H1 (cell line): ENCODE measurements around the gene STEAP2. TPM values are rescaled to one million over a fixed set of nuclear protein-coding genes. Genes with fewer than 3 reads are reported as not detected.

ENCODE experiments used
- CTCF ChIA-PET: fragments of 300-600 bp; sonication (Branson Sonifier 250); formaldehyde crosslinking; loops from one replicate; lab custom pipeline; 2021; ENCODE audit not compliant: partially characterized antibody; lab: Charles Lee
- POLR2A ChIA-PET: fragments of 300-600 bp; sonication (Branson Sonifier 250); formaldehyde crosslinking; loops from one replicate; lab custom pipeline; 2021; ENCODE audit warnings: inconsistent platforms; ENCODE audit not compliant: partially characterized antibody; lab: Charles Lee
- DNase-seq, 2 experiments: peaks; one replicate each; pipeline versions ENCODE4 v3.0.0 to v3.0.0-alpha.2; 2010 to 2022; ENCODE audit warnings: low spot score in 2 of 2, low read depth in 1 of 2, mixed read lengths in 1 of 2
- FAIRE-seq: peaks from 2 replicates; lab custom pipeline; 2011; peaks lifted over from hg19 to GRCh38; lab: Jason Lieb, UNC
- H2AFZ ChIP-seq: 2 replicates; pipeline ENCODE4 v1.8.1; 2012; ENCODE audit warnings: low read length, inconsistent platforms
- H2AK5ac ChIP-seq: 2 replicates; pipeline ENCODE4 v1.6.1; 2013; ENCODE audit warnings: low read depth, low read length
- H2BK120ac ChIP-seq: replicated peaks from 2 replicates; pipeline ENCODE3; 2013; ENCODE audit warnings: low read depth, low read length, inconsistent platforms
- H2BK12ac ChIP-seq: 2 replicates; pipeline ENCODE4 v1.6.1; 2013; ENCODE audit warnings: low read depth, low read length
- H2BK15ac ChIP-seq: 2 replicates; pipeline ENCODE4 v1.6.1; 2013; ENCODE audit warnings: low read length
- H2BK20ac ChIP-seq: 2 replicates; pipeline ENCODE4 v1.6.1; 2013; ENCODE audit warnings: low read length
- H2BK5ac ChIP-seq: 2 replicates; pipeline ENCODE4 v1.6.1; 2013; ENCODE audit warnings: low read depth, low read length
- H3K14ac ChIP-seq: 2 replicates; pipeline ENCODE4 v1.6.1; 2013; ENCODE audit warnings: inconsistent platforms; ENCODE audit not compliant: insufficient read length
- H3K18ac ChIP-seq: 2 replicates; pipeline ENCODE4 v1.6.1; 2013; ENCODE audit warnings: low read length; ENCODE audit errors: extremely low read depth
- H3K23ac ChIP-seq: 2 replicates; pipeline ENCODE4 v1.6.1; 2013; ENCODE audit warnings: inconsistent platforms; ENCODE audit not compliant: insufficient read length
- H3K23me2 ChIP-seq: 2 replicates; pipeline ENCODE4 v1.6.1; 2013; ENCODE audit warnings: low read depth, low read length
- H3K27ac ChIP-seq: 2 replicates; pipeline ENCODE4 v1.6.1; 2011; ENCODE audit warnings: low read depth, low read length, inconsistent platforms
- H3K27me3 ChIP-seq, 4 experiments: replicated peaks in 1 of 4; 1 replicate in 1 of 4; 2 replicates in 3 of 4; pipeline versions ENCODE4 v1.6.1 to v1.8.1; 2011 to 2013; ENCODE audit warnings: low read length in 3 of 4, mild to moderate bottlenecking in 3 of 4, inconsistent platforms in 2 of 4, mixed read lengths in 2 of 4, moderate library complexity in 1 of 4; ENCODE audit not compliant: control insufficient read depth in 3 of 4, insufficient read depth in 3 of 4; ENCODE audit errors: extremely low read depth in 1 of 4
- H3K36me3 ChIP-seq, 4 experiments: 2 replicates each; pipeline versions ENCODE4 v1.6.1 to v1.8.1; 2011 to 2013; ENCODE audit warnings: mild to moderate bottlenecking in 4 of 4, low read length in 3 of 4, moderate library complexity in 2 of 4, control low read depth in 1 of 4, inconsistent platforms in 1 of 4; ENCODE audit not compliant: insufficient read depth in 4 of 4, control insufficient read depth in 2 of 4
- H3K4ac ChIP-seq: replicated peaks from 2 replicates; pipeline ENCODE3; 2013; ENCODE audit warnings: low read length, low read depth, mixed read lengths, inconsistent platforms; ENCODE audit not compliant: insufficient read length
- H3K4me1 ChIP-seq, 4 experiments: replicated peaks in 1 of 4; 1 replicate in 1 of 4; 2 replicates in 3 of 4; pipeline versions ENCODE4 v1.6.1 to v1.8.1; 2011 to 2013; ENCODE audit warnings: low read length in 3 of 4, inconsistent platforms in 2 of 4, mixed read lengths in 1 of 4; ENCODE audit not compliant: insufficient read depth in 4 of 4, control insufficient read depth in 3 of 4
- H3K4me2 ChIP-seq, 2 experiments: 2 replicates each; pipeline versions ENCODE4 v1.6.1 to v1.8.1; 2011 to 2013; ENCODE audit warnings: low read depth in 2 of 2, low read length in 2 of 2, control low read depth in 1 of 2, inconsistent platforms in 1 of 2, mild to moderate bottlenecking in 1 of 2; ENCODE audit not compliant: insufficient read depth in 1 of 2
- H3K4me3 ChIP-seq, 4 experiments: fragments of 200-600, 300-600 bp in 1 of 4; sonication (generic), shearing (Covaris generic), sonication (Bioruptor Twin) in 1 of 4; 2 replicates each; pipeline versions ENCODE4 v1.5.1 to v1.8.1; 2011 to 2016; ENCODE audit warnings: low read length in 4 of 4, low read depth in 3 of 4, control low read depth in 2 of 4, inconsistent platforms in 2 of 4, mild to moderate bottlenecking in 2 of 4, mixed read lengths in 1 of 4, moderate library complexity in 1 of 4; ENCODE audit not compliant: insufficient read depth in 2 of 4; ENCODE audit errors: extremely low read depth in 1 of 4
- H3K56ac ChIP-seq: replicated peaks from 2 replicates; pipeline ENCODE3; 2013; ENCODE audit warnings: low read depth, mild to moderate bottlenecking, mixed read lengths, low read length, inconsistent platforms; ENCODE audit not compliant: insufficient read length
- H3K79me1 ChIP-seq: 2 replicates; pipeline ENCODE4 v1.6.1; 2013; ENCODE audit warnings: low read depth, low read length, control low read depth
- H3K79me2 ChIP-seq, 2 experiments: 2 replicates each; pipeline versions ENCODE4 v1.6.1 to v1.8.1; 2012 to 2013; ENCODE audit warnings: low read length in 2 of 2, mild to moderate bottlenecking in 2 of 2, inconsistent platforms in 1 of 2; ENCODE audit not compliant: insufficient read depth in 2 of 2, control insufficient read depth in 1 of 2
- H3K9ac ChIP-seq, 4 experiments: replicated peaks in 1 of 4; 1 replicate in 1 of 4; 2 replicates in 3 of 4; pipeline versions ENCODE4 v1.6.1 to v1.8.1; 2011 to 2013; ENCODE audit warnings: low read depth in 3 of 4, low read length in 3 of 4, control low read depth in 2 of 4, mild to moderate bottlenecking in 2 of 4, moderate library complexity in 2 of 4, inconsistent platforms in 1 of 4; ENCODE audit errors: extremely low read depth in 1 of 4
- H3K9me3 ChIP-seq, 2 experiments: 2 replicates each; pipeline versions ENCODE4 v1.6.1 to v1.8.1; 2012 to 2013; ENCODE audit warnings: mild to moderate bottlenecking in 2 of 2, moderate library complexity in 2 of 2, control low read depth in 1 of 2, inconsistent platforms in 1 of 2, low read depth in 1 of 2, low read length in 1 of 2, mixed read lengths in 1 of 2; ENCODE audit not compliant: insufficient read depth in 2 of 2
- H4K20me1 ChIP-seq, 2 experiments: replicated peaks in 1 of 2; 2 replicates each; pipeline versions ENCODE3 to v1.8.1; 2011 to 2013; ENCODE audit warnings: inconsistent platforms in 2 of 2, low read length in 2 of 2, mild to moderate bottlenecking in 1 of 2; ENCODE audit not compliant: insufficient read depth in 2 of 2, control insufficient read depth in 1 of 2
- H4K5ac ChIP-seq: 2 replicates; pipeline ENCODE4 v1.6.1; 2013; ENCODE audit warnings: low read length, low read depth, mixed read lengths, inconsistent platforms; ENCODE audit not compliant: insufficient read length
- H4K8ac ChIP-seq: 2 replicates; pipeline ENCODE4 v1.8.0; 2013; ENCODE audit warnings: mild to moderate bottlenecking, moderate library complexity, low read length, inconsistent platforms; ENCODE audit not compliant: insufficient read depth; ENCODE audit errors: extremely low read depth
- H4K91ac ChIP-seq: replicated peaks from 2 replicates; pipeline ENCODE3; 2013; ENCODE audit warnings: low read length, mixed read lengths, inconsistent platforms; ENCODE audit not compliant: insufficient read length
- BCL11A ChIP-seq, 2 experiments: IDR thresholded peaks; one replicate each; pipeline ENCODE4 v1.6.1; 2011; ENCODE audit warnings: low read depth in 2 of 2, low read length in 2 of 2, mild to moderate bottlenecking in 2 of 2
- EZH2 ChIP-seq: fragments of 200-600 bp; sonication (generic); IDR thresholded peaks from 2 replicates; pipeline ENCODE4 v1.7.1; 2012; ENCODE audit warnings: low read depth, mild to moderate bottlenecking, moderate library complexity, low read length, inconsistent platforms; ENCODE audit not compliant: severe bottlenecking
- HDAC6 ChIP-seq: IDR thresholded peaks from one replicate; pipeline ENCODE4 v1.7.1; 2012; ENCODE audit warnings: low read depth, mild to moderate bottlenecking, inconsistent platforms, low read length, moderate library complexity
- JUN ChIP-seq: IDR thresholded peaks from 2 replicates; pipeline ENCODE4 v1.6.1; 2011; ENCODE audit warnings: low read depth, mild to moderate bottlenecking, improper control_type of control experiment, low read length
- POU5F1 ChIP-seq: IDR thresholded peaks from 2 replicates; pipeline ENCODE4 v1.6.1; 2011; ENCODE audit warnings: low read depth, mild to moderate bottlenecking, low read length, moderate library complexity
- RNF2 ChIP-seq: fragments of 200-900, 300-1000 bp; sonication (generic); IDR thresholded peaks from 2 replicates; pipeline ENCODE4 v1.7.1; 2016; ENCODE audit warnings: borderline replicate concordance, low read depth, mild to moderate bottlenecking, antibody characterized with exemption, low read length; ENCODE audit not compliant: poor library complexity, severe bottlenecking; ENCODE audit errors: missing control alignments
- SIX5 ChIP-seq: IDR thresholded peaks from 2 replicates; pipeline ENCODE4 v1.6.1; 2011; ENCODE audit warnings: mild to moderate bottlenecking, low read depth, low read length
- SP1 ChIP-seq: IDR thresholded peaks from 2 replicates; pipeline ENCODE4 v1.6.1; 2011; ENCODE audit warnings: low read depth, low read length
- SP2 ChIP-seq: IDR thresholded peaks from 2 replicates; pipeline ENCODE4 v1.6.1; 2012; ENCODE audit warnings: mild to moderate bottlenecking, low read length, inconsistent platforms
- SUZ12 ChIP-seq: fragments of 200-600 bp; sonication (generic); IDR thresholded peaks from 2 replicates; pipeline ENCODE4 v1.6.1; 2012; ENCODE audit warnings: mild to moderate bottlenecking, inconsistent platforms, low read length, moderate library complexity, mixed read lengths
- TBP ChIP-seq: IDR thresholded peaks from 2 replicates; pipeline ENCODE4 v1.6.1; 2011; ENCODE audit warnings: low read depth, low read length, improper control_type of control experiment
- WGBS, 2 experiments: shearing (Covaris generic) in 1 of 2; methylation state at CpG; one replicate each; pipeline versions ENCODE4 v1.1.6 to v1.1.7; 2013 to 2015; ENCODE audit warnings: low lambda C conversion rate in 2 of 2, mixed read lengths in 2 of 2, inconsistent platforms in 1 of 2, low coverage in 1 of 2, missing lambda C conversion rate in 1 of 2; ENCODE audit not compliant: insufficient replicate concordance in 2 of 2, insufficient coverage in 1 of 2, insufficient read length in 1 of 2; ENCODE audit errors: extremely low coverage in 1 of 2, missing lambda C conversion rate in 1 of 2; 5-methylcytosine and 5-hydroxymethylcytosine counted together
- polyA plus RNA-seq, 7 experiments: library from polyadenylated mRNA; depleted of rRNA in 3 of 7; stranded (reverse) in 5 of 7; unstranded in 2 of 7; fragments of >200 nt in 5 of 7; fragments of 200-250 nt in 2 of 7; gene quantifications; 1 replicate in 5 of 7; 2 replicates in 1 of 7; 4 replicates in 1 of 7; pipeline versions ENCODE4 v1.2.1 to v1.2.3, GENCODE V29; 2011 to 2013; ENCODE audit warnings: missing spikeins in 2 of 7, mixed read lengths in 2 of 7
- total RNA-seq: library from RNA; stranded (reverse); fragmentation: NEBNext Ultra II Directional; extraction: Animal tissue kit (Norgen Biotek cat#: 25700); gene quantifications from 2 replicates; pipeline ENCODE4 v1.2.1, GENCODE V29; 2021
- TF ChIP-seq, protein P1 (sequence below): IDR thresholded peaks from 2 replicates; pipeline ENCODE4 v1.6.1; 2012; ENCODE audit warnings: inconsistent platforms

Gene STEAP2
- total and polyA plus RNA-seq, 2 of the 8 experiments (the other 6 are each of a cell fraction or from before 2014, with no cell fraction given): 13.4 to 18.4 TPM

DNA sequence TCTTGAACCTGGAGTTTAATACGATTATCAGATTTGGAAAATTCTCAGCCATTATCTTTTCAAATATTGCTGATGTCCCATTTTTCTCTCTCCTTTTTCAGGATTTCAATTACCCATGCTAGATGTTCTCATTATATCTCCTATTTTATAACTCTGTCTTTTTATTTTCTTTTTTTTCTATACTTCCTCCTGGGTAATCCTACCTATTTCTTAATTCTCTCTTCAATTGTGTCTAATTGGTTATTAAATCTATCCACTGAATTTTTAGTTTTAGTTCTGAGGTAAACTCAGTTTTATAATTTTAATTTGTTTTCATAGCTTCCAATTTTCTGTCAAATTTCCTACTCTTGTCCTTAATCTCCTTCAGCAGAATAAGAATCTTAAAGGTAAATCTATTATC is 41.6 kb upstream of the STEAP2 start:
- H3K79me2 ChIP-seq: no peaks in the 10 kb centered on the region
- TF ChIP-seq BCL11A (IDR thresholded peaks at IDR 0.05; ENCODE audit: low read depth in 2 of 2, low read length in 2 of 2) (no peak), HDAC6 (no peak), POU5F1 (no peak), SP2 (no peak), SUZ12 (no peak), SP1 (no peak), JUN (no peak), RNF2 (no peak), EZH2 (no peak), SIX5 (no peak), TBP (no peak)
- TF ChIP-seq, protein P1, sequence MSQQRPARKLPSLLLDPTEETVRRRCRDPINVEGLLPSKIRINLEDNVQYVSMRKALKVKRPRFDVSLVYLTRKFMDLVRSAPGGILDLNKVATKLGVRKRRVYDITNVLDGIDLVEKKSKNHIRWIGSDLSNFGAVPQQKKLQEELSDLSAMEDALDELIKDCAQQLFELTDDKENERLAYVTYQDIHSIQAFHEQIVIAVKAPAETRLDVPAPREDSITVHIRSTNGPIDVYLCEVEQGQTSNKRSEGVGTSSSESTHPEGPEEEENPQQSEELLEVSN: no peak
- H3K4me3 ChIP-seq: no peak overlapping the region
- CTCF ChIA-PET: no interaction called here
- no peaks in the 10 kb centered on the region for H4K20me1 ChIP-seq
- H4K91ac ChIP-seq: no peak overlapping the region
- H3K27ac ChIP-seq: no peak overlapping the region
- no peak overlapping the region for H2AK5ac ChIP-seq
- H3K23ac ChIP-seq: no peak overlapping the region
- H3K36me3 ChIP-seq: no peaks in the 10 kb centered on the region
- H2BK120ac ChIP-seq: no peak overlapping the region
- H4K5ac ChIP-seq: no peak overlapping the region
- no peaks in the 10 kb centered on the region for H3K9me3 ChIP-seq
- no peak overlapping the region for H3K56ac ChIP-seq
- DNase-seq: no peak
- no peak overlapping the region for H4K8ac ChIP-seq
- no peak for FAIRE-seq
- H3K4me2 ChIP-seq: no peak overlapping the region
- 93% methylated on average over 1 of the region's 1 CpG; no CpG with 5 or more reads in 1 of the 2 experiments for WGBS, 2 experiments
- no peak overlapping the region for H2BK15ac ChIP-seq
- H3K79me1 ChIP-seq: no peaks in the 10 kb centered on the region
- no peaks in the 10 kb centered on the region; the same call in 1 of the 2 replicates for H3K23me2 ChIP-seq
- no peak overlapping the region for H3K18ac ChIP-seq
- no peaks in the 10 kb centered on the region for H3K4me1 ChIP-seq
- H2AFZ ChIP-seq: no peak overlapping the region
- no peak overlapping the region for H2BK5ac ChIP-seq
- no peaks in the 10 kb centered on the region for H3K27me3 ChIP-seq
- POLR2A ChIA-PET: no interaction called here
- no peak overlapping the region for H3K9ac ChIP-seq
- no peak overlapping the region for H3K4ac ChIP-seq
- H2BK12ac ChIP-seq: no peak overlapping the region
- no peak overlapping the region for H2BK20ac ChIP-seq
- H3K14ac ChIP-seq: no peak overlapping the region
